NCI-H524 treated with DMSO at 0.1 percent for 48 hours (cell line): ENCODE data around the gene ARHGEF28.

Source experiments
- DNase-seq: peaks from one replicate; lab custom pipeline; 2025; lab: John Stamatoyannopoulos, UW

ARHGEF28 gene

GRCh38 chr5:73698011-73698410 lies 72.0 kb downstream of the ARHGEF28 start:
- DNase-seq = no peak

- no peak for DNase-seq
Measured at GRCh38 chr5:73701566-73701965, 75.6 kb downstream of the ARHGEF28 start.

- no peak for DNase-seq
Measured at GRCh38 chr5:73702534-73702933, 76.5 kb downstream of the ARHGEF28 start.

- DNase-seq = no peak
Measured at GRCh38 chr5:73702951-73703350, 77.0 kb downstream of the ARHGEF28 start.

- DNase-seq = no peak
Measured at GRCh38 chr5:73705364-73705763, 79.4 kb downstream of the ARHGEF28 start.

GRCh38 chr5:73706963-73707362 lies 81.0 kb downstream of the ARHGEF28 start:
- DNase-seq = no peak

- DNase-seq = no peak
Measured at GRCh38 chr5:73709536-73710129, 83.6 kb downstream of the ARHGEF28 start.

GRCh38 chr5:73716284-73716808 lies 90.3 kb downstream of the ARHGEF28 start:
- no peak for DNase-seq

GRCh38 chr5:73718762-73719161 lies 92.8 kb downstream of the ARHGEF28 start:
- no peak for DNase-seq

- DNase-seq = no peak
Measured at GRCh38 chr5:73719632-73720031, 93.6 kb downstream of the ARHGEF28 start.

GRCh38 chr5:73722231-73722630 lies 96.2 kb downstream of the ARHGEF28 start:
- DNase-seq = no peak

GRCh38 chr5:73726071-73726470 lies 100.1 kb downstream of the ARHGEF28 start:
- DNase-seq = no peak

- no peak for DNase-seq
Measured at GRCh38 chr5:73726606-73727231, 100.7 kb downstream of the ARHGEF28 start.

- peak; percentile 64 for DNase-seq
Measured at GRCh38 chr5:73727470-73727869, 101.5 kb downstream of the ARHGEF28 start.

- no peak for DNase-seq
Measured at GRCh38 chr5:73728493-73729273, 102.7 kb downstream of the ARHGEF28 start.

- DNase-seq = no peak
Measured at GRCh38 chr5:73729329-73729728, 103.3 kb downstream of the ARHGEF28 start.

- no peak for DNase-seq
Measured at GRCh38 chr5:73732045-73732444, 106.0 kb downstream of the ARHGEF28 start.

GRCh38 chr5:73733219-73733618 lies 107.2 kb downstream of the ARHGEF28 start:
- no peak for DNase-seq

- DNase-seq = no peak
Measured at GRCh38 chr5:73735032-73735734, 109.2 kb downstream of the ARHGEF28 start.

- DNase-seq = no peak
Measured at GRCh38 chr5:73739650-73740049, 113.7 kb downstream of the ARHGEF28 start.

GRCh38 chr5:73740274-73740790 lies 114.3 kb downstream of the ARHGEF28 start:
- no peak for DNase-seq

- no peak for DNase-seq
Measured at GRCh38 chr5:73743161-73743560, 117.2 kb downstream of the ARHGEF28 start.
